ENCODE measurements around the gene KCNQ1OT1.

DNA sequence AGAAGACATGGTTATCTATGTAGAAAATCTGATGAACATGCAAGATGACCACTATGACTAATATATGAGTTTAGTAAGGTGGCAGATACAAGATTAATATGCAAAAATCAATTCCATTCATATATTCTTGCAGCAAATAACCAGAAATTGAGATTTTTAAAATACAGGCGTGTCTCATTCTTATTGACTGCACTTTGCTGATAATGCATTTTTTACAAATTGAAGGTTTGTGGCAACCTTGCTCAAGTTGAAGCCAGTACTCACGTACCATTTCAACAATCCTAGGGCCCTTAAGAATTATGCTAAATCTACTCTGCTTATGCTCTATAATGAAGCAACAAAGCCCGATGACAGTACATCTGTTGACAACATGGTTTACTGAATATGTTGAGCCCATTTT, 104.6 kb downstream of the KCNQ1OT1 start:
- TF ChIP-seq, protein P1, sequence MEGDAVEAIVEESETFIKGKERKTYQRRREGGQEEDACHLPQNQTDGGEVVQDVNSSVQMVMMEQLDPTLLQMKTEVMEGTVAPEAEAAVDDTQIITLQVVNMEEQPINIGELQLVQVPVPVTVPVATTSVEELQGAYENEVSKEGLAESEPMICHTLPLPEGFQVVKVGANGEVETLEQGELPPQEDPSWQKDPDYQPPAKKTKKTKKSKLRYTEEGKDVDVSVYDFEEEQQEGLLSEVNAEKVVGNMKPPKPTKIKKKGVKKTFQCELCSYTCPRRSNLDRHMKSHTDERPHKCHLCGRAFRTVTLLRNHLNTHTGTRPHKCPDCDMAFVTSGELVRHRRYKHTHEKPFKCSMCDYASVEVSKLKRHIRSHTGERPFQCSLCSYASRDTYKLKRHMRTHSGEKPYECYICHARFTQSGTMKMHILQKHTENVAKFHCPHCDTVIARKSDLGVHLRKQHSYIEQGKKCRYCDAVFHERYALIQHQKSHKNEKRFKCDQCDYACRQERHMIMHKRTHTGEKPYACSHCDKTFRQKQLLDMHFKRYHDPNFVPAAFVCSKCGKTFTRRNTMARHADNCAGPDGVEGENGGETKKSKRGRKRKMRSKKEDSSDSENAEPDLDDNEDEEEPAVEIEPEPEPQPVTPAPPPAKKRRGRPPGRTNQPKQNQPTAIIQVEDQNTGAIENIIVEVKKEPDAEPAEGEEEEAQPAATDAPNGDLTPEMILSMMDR (IDR thresholded peaks at IDR 0.05), result no peak
- TF ChIP-seq POLR2A (IDR thresholded peaks at IDR 0.05), result no peak
